Breast epithelium (tissue), 3 donors: ENCODE measurements around the gene FBXO15.

ENCODE experiments used
- POLR2A ChIP-seq: fragments of 450-650 bp; IDR thresholded peaks from one replicate; pipeline ENCODE4 v1.6.1; 2016; ENCODE audit warnings: antibody characterized with exemption, mild to moderate bottlenecking, moderate library complexity
- POLR2AphosphoS5 ChIP-seq, 3 donors: sonication (generic); formaldehyde crosslinking; IDR thresholded peaks; one replicate each; pipeline ENCODE4 v1.6.1; 2017; ENCODE audit warnings: antibody characterized with exemption in 3 of 3
- TF ChIP-seq, protein P1 (sequence below), 3 donors: fragments of 450-650 bp; IDR thresholded peaks; one replicate each; pipeline ENCODE4 v1.5.1; 2016 to 2017; ENCODE audit warnings: antibody characterized with exemption in 3 of 3, mild to moderate bottlenecking in 3 of 3, moderate library complexity in 3 of 3

DNA sequence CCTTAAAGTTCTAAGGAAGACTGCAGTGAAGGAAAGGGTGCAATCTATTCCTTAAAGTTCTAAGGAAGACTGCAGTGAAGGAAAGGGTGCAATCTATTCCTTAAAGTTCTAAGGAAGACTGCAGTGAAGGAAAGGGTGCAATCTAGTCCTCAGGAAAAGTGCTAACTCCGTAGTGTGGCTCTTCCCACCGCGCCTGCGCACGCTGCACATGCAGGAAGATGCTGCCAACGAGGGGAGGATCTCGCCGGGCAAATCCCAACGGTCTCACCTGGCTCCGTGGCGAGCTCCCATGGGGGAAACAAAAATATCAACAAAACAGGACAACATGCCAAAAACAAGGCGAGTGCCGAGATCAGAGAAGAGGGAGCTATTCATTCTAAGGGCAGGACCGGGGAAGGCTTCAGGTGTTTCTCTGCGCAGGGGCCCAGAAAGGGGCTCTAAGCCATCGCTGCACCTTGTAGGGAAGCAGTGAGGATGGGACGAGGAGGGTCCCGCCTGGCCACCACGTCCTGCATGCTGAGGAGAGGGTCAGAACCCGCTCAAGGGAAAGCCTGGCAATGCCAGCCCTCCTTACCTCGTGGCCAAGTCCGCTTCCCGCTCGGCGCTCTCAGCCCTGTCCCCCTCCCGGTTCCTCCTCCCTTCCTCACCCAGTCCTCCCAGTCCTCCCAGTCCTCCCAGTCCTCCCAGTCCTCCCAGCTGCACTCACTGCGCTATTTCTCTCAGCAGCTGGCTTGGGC lies 25.2 kb upstream of the FBXO15 start:
- TF ChIP-seq, protein P1, sequence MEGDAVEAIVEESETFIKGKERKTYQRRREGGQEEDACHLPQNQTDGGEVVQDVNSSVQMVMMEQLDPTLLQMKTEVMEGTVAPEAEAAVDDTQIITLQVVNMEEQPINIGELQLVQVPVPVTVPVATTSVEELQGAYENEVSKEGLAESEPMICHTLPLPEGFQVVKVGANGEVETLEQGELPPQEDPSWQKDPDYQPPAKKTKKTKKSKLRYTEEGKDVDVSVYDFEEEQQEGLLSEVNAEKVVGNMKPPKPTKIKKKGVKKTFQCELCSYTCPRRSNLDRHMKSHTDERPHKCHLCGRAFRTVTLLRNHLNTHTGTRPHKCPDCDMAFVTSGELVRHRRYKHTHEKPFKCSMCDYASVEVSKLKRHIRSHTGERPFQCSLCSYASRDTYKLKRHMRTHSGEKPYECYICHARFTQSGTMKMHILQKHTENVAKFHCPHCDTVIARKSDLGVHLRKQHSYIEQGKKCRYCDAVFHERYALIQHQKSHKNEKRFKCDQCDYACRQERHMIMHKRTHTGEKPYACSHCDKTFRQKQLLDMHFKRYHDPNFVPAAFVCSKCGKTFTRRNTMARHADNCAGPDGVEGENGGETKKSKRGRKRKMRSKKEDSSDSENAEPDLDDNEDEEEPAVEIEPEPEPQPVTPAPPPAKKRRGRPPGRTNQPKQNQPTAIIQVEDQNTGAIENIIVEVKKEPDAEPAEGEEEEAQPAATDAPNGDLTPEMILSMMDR (IDR thresholded peaks at IDR 0.05), result no peak
- no peak for TF ChIP-seq POLR2A
- no peak for TF ChIP-seq POLR2AphosphoS5 (IDR thresholded peaks at IDR 0.05)
